ENCODE data around the gene KRT16.

Gene KRT16

GRCh38 chr17:41612376-41613160 lies at the start of gene KRT16:
TSS of gene KRT16 (minus strand) at chr17:41612767. CDS start at chr17:41612688, 79 bp downstream.
- DNase-seq, result peak; percentile 44

DNA sequence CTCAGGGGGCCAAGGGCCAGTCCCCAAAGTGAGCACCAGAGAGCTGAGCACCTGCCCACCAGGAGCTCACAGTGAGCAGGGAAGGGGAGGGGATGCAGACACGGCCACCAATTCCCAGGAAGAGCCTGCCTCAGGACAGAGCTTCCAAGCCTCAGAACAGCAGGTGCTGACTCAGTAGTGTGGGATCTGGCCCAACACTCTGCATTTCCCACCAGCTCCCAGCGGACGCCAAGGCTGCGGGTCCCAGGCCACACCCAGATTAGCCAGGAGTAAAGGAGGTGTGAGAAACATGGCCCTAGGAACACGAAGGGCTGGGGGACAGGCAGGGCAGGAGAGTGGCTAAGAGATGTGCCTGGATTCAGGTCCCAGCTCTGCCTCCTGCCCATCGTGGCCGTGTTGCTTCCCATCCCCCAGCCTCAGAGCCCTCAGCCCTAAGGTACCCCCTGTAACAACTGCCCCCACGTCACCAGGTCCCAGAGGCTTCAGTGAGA lies 47.7 kb upstream of the KRT16 start:
- no peak for DNase-seq

GRCh38 chr17:41659427-41660212 lies 47.1 kb upstream of the KRT16 start:
- no peak for DNase-seq

DNA sequence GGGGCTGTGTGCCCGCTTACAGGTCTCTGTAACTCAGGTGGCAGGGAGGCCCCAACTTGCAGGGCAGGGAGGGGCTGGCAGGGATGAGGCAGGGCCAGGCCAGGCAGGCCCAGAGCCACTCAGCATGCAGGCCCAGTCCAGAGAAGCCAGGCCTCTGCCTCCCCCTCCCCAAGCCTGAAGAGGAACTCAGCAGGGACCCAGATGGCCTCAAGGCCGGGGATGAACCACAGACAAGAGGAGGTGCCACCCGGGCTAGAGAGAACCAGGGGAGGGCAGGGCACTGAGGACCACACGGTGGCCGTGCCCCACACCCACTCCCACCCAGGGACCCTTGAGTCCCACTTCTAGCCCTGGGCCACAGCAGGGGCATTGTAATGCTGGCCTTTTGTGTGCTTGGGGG lies 46.3 kb upstream of the KRT16 start:
- DNase-seq, result no peak

DNA sequence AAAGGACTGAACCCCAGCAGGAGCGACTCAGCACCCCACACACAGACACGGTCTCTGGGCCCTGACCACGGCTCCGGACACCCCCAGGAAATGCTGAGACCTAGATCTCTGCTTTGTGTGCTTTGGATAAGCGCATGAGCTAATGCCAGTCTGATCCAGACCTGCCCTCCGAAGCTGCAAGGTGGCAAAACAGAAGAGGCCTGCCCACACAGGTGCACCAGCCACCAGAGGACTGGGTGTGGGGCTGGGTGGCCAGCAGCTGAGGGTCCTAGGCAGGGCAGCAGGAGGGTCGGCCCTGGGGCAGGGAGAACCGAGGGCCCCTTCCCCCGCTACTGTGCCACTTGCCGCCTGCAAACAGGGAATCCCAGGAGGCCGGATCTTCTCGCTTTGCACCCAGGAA lies 45.4 kb upstream of the KRT16 start:
- no peak for DNase-seq

- DNase-seq, result no peak
These were observed 44.7 kb upstream of the KRT16 start for GRCh38 chr17:41657176-41657754.

DNA sequence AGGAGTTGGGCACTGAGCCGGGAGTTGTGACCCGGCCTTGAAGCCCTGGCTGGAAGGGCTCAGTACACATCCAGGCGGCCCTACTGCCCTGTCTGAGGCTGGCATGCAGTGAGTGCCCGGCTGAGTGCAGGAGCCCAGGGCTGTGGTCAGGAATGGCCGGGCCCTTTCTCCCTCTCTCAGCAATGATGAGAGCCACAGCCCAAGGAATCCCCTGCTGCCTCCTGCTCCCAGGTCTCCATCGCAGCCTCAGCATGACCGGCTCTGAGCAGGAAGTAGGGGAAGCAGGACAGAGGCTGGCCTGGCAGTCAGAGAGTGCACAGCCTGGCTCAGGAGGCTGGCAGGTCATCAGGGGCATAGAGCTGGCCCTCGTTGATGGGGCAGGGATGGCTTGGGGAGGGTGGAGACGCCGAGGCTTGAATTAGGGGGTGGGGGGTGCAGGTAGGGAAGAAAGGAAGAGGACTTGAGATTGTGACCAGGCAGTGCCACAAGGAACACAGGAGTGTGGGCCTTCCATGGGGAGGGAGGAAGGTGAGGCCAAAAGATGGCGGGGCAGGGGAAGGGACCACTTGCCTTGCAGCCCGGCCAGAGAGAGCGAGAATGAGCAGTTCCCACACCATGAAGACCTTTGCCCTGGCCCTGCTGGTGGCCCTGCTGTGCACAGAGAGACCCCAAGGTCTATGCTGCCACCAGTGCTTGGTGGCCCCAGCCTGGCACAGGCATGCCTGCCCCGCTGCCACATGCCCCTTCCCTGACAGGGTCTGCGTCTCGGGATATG lies 43.9 kb upstream of the KRT16 start:
- no peak for DNase-seq

DNA sequence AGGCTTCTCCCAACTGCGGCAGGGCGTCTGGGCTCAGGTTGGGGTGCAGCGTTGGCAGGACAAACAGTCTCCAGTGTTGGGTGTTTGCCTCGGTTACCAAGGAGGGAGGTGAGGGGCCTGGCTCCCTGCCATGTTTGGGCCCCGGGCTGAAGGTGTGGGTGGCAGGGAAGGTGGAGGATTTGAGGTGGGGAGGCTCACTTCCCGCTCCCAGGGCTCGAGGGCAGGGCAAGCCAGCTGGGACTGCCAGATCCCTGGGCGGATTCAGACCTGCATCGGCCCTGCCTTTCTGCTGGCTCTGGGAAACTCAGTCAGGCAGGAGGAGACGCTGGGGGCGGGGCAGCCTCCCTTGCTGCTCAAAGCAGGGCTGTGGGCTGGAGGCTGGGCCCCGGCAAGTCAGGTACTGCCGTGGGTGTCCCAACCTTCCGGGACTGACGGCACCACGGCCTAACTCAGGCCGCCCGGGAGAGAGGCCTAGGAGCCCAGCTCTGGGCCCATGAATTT lies 43.1 kb upstream of the KRT16 start:
- DNase-seq, result no peak

DNA sequence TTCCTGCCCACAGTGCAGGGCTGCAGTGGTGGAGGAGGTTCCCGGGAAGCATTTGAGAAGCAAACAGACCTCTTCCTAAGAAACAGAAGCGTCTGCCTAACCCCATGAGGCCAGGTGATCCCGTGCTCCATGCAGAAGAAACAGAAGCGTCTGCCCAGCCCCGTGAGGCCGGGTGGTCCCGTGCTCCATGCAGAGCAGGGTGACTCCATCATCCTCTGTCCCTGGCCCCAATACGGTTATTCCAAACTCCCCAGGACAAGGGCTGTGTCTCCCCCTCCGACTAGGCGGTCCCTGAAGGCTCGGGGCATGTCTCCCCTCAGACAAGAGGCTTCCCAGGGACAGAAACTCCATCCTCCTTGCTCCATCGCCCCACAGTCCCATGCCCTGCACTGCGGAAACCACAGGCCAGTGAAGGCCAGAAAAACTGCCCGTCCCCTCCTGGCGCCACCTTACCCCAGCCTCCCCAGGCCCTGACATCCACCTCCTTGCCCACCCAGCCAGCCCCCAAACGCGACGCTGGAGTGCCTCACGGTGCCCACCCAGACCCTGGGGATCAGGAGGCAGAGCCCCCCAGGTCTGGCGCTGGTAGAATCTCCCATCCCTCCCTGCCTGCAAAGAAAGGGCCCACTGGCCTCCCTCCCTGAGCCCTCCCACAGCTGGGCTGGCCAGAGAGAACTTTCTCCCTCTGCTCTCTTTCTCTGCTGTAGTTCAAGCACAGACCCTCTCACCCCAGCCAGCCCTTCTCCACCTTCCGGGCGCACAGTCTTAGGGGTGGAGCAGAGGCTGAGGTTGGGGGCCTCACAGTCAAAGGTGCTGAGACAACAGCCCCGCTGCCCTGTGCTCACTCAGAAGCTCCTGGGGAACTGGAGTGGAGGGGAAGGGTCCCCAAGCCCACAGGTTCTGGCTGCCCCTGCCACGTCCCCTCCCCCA lies 42.4 kb upstream of the KRT16 start:
- DNase-seq, result no peak

DNA sequence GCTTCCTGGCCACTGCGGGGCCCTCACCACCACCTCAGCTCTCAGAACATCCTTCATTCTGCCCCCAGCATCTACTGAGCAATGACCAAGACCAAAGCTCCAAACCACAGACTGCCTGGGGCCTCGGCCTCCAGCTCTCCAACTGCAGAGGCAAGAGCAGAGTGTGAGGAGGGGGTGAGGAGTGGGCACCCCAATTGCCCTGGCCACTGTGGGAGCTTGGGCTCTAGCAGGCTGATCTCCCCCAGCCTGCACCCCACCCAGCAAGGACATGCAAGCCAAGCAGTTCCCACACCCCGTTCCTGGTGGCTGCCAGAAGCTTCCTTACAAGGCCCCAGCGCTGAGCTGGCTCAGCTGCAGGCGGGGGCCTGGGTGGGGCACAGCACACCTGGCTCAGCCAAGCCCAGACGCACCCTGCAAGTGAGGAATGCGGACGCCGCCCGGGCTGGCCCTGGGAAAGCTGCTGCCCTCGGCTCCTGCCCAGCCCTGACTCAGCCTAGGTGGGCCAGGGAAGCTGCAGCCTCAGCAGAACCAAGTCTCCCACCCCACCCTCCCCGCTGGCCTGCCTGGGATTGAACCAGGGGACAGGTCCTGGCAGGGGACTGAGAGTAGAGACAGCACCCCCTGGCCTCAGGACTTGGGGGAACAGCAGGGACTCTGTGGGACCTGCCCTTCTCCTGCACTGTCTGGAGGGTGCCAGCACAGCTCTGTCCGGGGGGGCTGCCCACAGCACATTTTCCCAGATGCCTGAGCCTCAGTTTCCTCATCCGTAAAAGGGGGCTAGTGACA lies 41.5 kb upstream of the KRT16 start:
- no peak for DNase-seq

- DNase-seq, result no peak
These were observed 40.9 kb upstream of the KRT16 start for GRCh38 chr17:41653421-41653820.

GRCh38 chr17:41652461-41652970 lies 39.9 kb upstream of the KRT16 start:
- no peak for DNase-seq

DNA sequence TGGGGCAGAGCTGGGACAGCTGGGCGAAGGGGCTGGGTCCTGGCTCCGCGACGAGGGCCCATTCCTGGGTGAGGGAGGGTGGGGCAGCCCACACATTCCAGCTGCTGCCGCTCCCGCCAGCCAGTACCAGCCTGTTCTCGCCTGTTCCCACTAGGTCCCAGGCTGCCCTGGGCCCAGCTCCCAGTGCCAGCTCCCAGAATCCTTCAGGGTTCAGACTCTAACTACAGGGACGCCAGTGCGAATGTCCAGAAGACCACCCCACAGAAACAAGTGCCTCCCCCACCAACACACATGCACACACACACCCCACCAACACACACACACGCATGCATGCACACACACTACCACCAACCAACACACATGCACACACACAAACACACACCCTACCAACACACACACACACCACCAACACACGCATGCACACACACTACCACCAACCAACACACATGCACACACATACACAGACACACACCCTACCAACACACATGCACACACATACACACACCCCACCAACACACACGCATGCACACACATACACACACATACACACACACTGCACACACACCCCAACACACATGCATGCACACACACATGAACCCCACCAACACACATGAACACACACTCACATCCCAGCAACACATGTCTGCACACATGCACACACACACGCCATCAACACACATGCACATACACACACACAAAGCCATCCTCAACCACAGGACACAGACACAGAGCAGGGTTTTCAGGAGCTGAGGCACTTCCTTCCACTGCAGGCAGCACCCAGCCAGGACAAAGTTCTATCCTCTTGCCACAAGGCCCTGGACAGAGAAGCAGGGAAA lies 39.3 kb upstream of the KRT16 start:
- DNase-seq, result no peak

- no peak for DNase-seq
These were observed 38.4 kb upstream of the KRT16 start for GRCh38 chr17:41650794-41651624.

DNA sequence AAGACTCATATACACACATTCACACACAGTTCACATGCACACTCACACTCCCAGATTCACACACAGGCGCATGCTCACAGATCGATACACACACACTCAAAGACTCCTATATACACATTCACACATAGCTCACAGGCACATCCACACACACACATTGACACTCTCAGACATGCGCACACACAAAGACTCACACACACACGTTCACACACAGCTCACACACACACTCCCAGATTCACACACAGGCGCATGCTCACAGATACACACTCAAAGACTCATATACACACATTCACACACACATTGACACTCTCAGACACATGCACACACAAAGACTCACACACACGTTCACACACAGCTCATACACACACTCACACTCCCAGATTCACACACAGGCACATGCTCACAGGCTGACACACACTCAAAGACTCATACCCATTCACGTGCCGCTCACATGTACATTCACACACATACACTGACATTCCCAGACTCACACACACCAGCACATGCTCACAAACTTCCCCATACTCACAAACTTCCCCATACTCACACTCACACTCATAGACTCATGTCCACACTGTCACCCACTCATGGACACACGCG lies 37.5 kb upstream of the KRT16 start:
- no peak for DNase-seq

DNA sequence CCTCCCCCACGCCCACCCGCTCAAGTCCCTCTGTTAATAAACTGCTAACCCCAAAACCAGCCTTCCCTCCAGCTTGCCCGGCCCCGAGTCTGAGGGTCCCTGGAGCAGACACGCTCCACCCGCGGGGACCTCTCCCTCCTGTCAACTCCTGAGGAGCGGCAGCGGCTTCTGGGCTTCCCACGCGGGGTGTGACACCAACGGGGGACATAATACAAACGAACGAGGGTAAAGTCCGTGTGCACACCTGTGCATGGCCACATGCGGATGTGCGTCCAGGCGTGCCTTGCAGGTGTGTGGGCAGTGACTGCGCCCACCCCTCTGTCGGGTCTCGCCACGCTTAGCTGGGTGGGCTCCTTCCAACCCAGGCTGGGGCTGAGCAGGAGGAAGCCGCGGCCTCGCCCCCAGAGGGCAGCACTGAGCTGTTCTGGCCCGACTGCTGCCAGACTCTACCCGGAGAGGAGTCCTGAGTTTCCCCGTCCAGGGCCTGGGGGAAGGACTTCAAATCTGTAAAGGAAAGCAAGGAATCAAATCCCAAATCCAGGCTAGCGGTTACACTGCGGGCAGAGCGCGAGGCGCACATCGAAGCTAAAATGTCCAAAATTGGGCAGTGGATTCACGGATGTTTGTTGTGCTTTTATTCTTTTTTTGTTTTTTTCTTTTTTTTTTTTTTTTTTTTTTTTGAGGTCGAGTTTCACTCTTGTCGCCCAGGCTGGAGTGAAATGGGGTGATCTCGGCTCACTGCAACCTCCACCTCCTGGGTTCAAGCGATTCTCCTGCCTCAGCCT lies 36.0 kb upstream of the KRT16 start:
- DNase-seq, result peak; percentile 93

DNA sequence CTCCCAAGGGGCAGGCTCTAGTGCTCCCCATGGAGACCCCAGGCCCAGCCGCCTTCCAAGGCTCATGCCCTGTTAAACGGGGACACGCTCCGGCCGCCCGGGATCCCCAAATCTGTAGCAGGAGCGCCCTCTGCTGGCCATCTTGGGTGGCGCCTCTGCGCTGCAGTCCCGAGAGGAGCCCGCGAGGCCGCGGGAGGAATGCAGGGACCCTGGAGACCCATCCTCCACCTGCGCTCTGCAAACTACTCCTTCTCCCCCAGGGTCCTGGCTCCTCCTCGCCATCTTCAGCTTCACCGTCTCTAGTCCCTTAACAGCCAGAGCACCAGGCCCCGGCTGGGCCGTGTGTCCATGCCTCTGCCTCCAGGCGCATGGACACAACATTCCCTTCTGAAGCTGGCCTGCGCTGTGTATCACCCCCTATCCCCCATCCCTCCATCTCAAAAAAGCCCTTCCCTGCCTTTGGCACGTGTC lies 35.4 kb upstream of the KRT16 start:
- DNase-seq, result peak; percentile 95

Data from activated effector memory CD4-positive, alpha-beta T cell treated with anti-CD3 and anti-CD28 coated beads, Interleukin-2, amount 50 U/mL, for 16 hours (primary cell).